K562 (cell line): Measurements from ENCODE around the gene CMIP. TPM values are rescaled to one million over a fixed set of nuclear protein-coding genes. Genes with fewer than 3 reads are reported as not detected.

Experiments
- ATAC-seq: fragments of 200-7000 bp; cut with Tn5 transposase; 3 replicates; pipeline ENCODE4 v1.9.1; 2020; ENCODE audit warnings: moderate library complexity
- BruUV-seq: library from RNA; stranded (reverse); fragments of 400-500 nt; replicated peaks from 2 replicates; lab custom pipeline; 2021; lab: Mats Ljungman, UMichigan
- CTCF ChIA-PET: fragments of 300-600 bp; formaldehyde crosslinking; extraction: SDS; loops from one replicate; lab custom pipeline; 2021; ENCODE audit warnings: low intra/inter-chr PET ratio; lab: Yijun Ruan, JAX
- POLR2A ChIA-PET: fragments of 300-600, 350-650 bp; sonication (Branson Sonifier 250); formaldehyde crosslinking; extraction: SDS; loops from one replicate; lab custom pipeline; 2021; ENCODE audit warnings: antibody characterized with exemption, inconsistent platforms; lab: Yijun Ruan, JAX
- DNase-seq, 4 experiments: peaks; one replicate each; pipeline versions ENCODE4 v3.0.0 to v3.0.0-alpha.2; 2011 to 2018; ENCODE audit warnings: low spot score in 3 of 4, mixed read lengths in 3 of 4; ENCODE audit errors: extremely low read depth in 1 of 4
- FAIRE-seq: peaks from 2 replicates; lab custom pipeline; 2011; peaks lifted over from hg19 to GRCh38; lab: Jason Lieb, UNC
- H2AFZ ChIP-seq: 2 replicates; pipeline ENCODE4 v1.6.0; 2011; ENCODE audit warnings: low read depth, low read length, control low read depth, inconsistent platforms
- H3K27ac ChIP-seq: fragments of 200-600 bp; 3 replicates; pipeline ENCODE4 v1.8.0; 2011; ENCODE audit warnings: low read depth, mild to moderate bottlenecking, control low read depth, inconsistent platforms, low read length, moderate library complexity, mixed read lengths; ENCODE audit errors: extremely low read depth
- H3K27me3 ChIP-seq, 2 experiments: fragments of 300-600 bp in 1 of 2; 2 replicates in 1 of 2; 3 replicates in 1 of 2; pipeline versions ENCODE4 v1.6.0 to v1.8.0; 2011; ENCODE audit warnings: inconsistent platforms in 2 of 2, low read length in 2 of 2, mild to moderate bottlenecking in 1 of 2, mixed read lengths in 1 of 2, moderate library complexity in 1 of 2; ENCODE audit not compliant: control insufficient read depth in 2 of 2, insufficient read depth in 2 of 2
- H3K36me3 ChIP-seq: fragments of 300-600 bp; 3 replicates; pipeline ENCODE4 v1.8.0; 2011; ENCODE audit warnings: mild to moderate bottlenecking, low read length, inconsistent platforms; ENCODE audit not compliant: control insufficient read depth, insufficient read depth
- H3K4me1 ChIP-seq, 2 experiments: fragments of 200-600 bp in 1 of 2; replicated peaks in 1 of 2; 2 replicates in 1 of 2; 3 replicates in 1 of 2; pipeline versions ENCODE4 v1.5.1 to v1.8.0; 2011; ENCODE audit warnings: inconsistent platforms in 2 of 2, low read length in 2 of 2, mild to moderate bottlenecking in 1 of 2, mixed read lengths in 1 of 2, moderate library complexity in 1 of 2; ENCODE audit not compliant: control insufficient read depth in 2 of 2, insufficient read depth in 2 of 2
- H3K4me2 ChIP-seq: 2 replicates; pipeline ENCODE4 v1.6.1; 2011; ENCODE audit warnings: low read length, control low read depth, inconsistent platforms, mixed read lengths; ENCODE audit not compliant: insufficient read depth
- H3K4me3 ChIP-seq: fragments of 200-600 bp; sonication (generic), shearing (Covaris generic); 2 replicates; pipeline ENCODE4 v1.5.1; 2016; ENCODE audit warnings: control low read depth, inconsistent platforms
- H3K79me2 ChIP-seq: fragments of 200-600 bp; 3 replicates; pipeline ENCODE4 v1.8.0; 2011; ENCODE audit warnings: low read length, inconsistent platforms; ENCODE audit not compliant: control insufficient read depth, insufficient read depth
- H3K9ac ChIP-seq, 2 experiments: 2 replicates each; pipeline versions ENCODE4 v1.6.0 to v1.6.1; 2011; ENCODE audit warnings: low read depth in 2 of 2, low read length in 2 of 2, control low read depth in 1 of 2, inconsistent platforms in 1 of 2, mild to moderate bottlenecking in 1 of 2, mixed read lengths in 1 of 2; ENCODE audit not compliant: insufficient read depth in 1 of 2
- H3K9me1 ChIP-seq: one replicate; pipeline ENCODE4 v1.6.0; 2011; ENCODE audit warnings: inconsistent platforms, mild to moderate bottlenecking, low read length, moderate library complexity; ENCODE audit not compliant: control insufficient read depth, insufficient read depth
- H3K9me3 ChIP-seq: replicated peaks from 2 replicates; pipeline ENCODE4 v1.5.1; 2011; ENCODE audit warnings: low read depth, low read length, inconsistent platforms; ENCODE audit not compliant: control insufficient read depth, insufficient read depth
- H4K20me1 ChIP-seq: replicated peaks from 2 replicates; pipeline ENCODE4 v1.6.1; 2011; ENCODE audit warnings: low read length, inconsistent platforms, mixed read lengths; ENCODE audit not compliant: control insufficient read depth, insufficient read depth
- BRF1 ChIP-seq: IDR thresholded peaks from 3 replicates; pipeline ENCODE4 v1.6.1; 2011; ENCODE audit warnings: borderline replicate concordance, mild to moderate bottlenecking; ENCODE audit not compliant: insufficient read length; ENCODE audit errors: extremely low read depth
- DEAF1 ChIP-seq: fragments of 450-650 bp; formaldehyde crosslinking; IDR thresholded peaks from 2 replicates; pipeline ENCODE4 v1.4.0; 2020; ENCODE audit warnings: mild to moderate bottlenecking, moderate library complexity
- ETV5 ChIP-seq: sonication (generic); formaldehyde crosslinking; IDR thresholded peaks from 2 replicates; pipeline ENCODE4 v1.4.0; 2020; ENCODE audit warnings: low read depth, mild to moderate bottlenecking, missing genetic modification reagents
- IRF1 ChIP-seq: sonication (generic); formaldehyde crosslinking; IDR thresholded peaks from 2 replicates; pipeline ENCODE4 v1.8.0; 2022; ENCODE audit warnings: missing genetic modification reagents, mild to moderate bottlenecking, borderline replicate concordance
- MCM2 ChIP-seq: fragments of 450-650 bp; IDR thresholded peaks from 2 replicates; pipeline ENCODE4 v1.6.1; 2017; ENCODE audit warnings: low read depth, mild to moderate bottlenecking
- POLR2G ChIP-seq: fragments of 200-400 bp; formaldehyde crosslinking; IDR thresholded peaks from 2 replicates; pipeline ENCODE4 v1.6.1; 2017; ENCODE audit warnings: low read depth, mild to moderate bottlenecking, antibody characterized with exemption, low read length, moderate library complexity
- PRPF4 ChIP-seq: fragments of 200-400 bp; formaldehyde crosslinking; IDR thresholded peaks from one replicate; pipeline ENCODE4 v1.6.1; 2017; ENCODE audit warnings: low read length, low read depth, mild to moderate bottlenecking; ENCODE audit not compliant: insufficient read depth, poor library complexity, severe bottlenecking
- RHOXF2B ChIP-seq: fragments of 250-450 bp; sonication (Bioruptor Pico); conservative IDR thresholded peaks from 2 replicates; pipeline ENCODE4 v1.5.1; 2021
- TAF7 ChIP-seq: fragments of 450-650 bp; IDR thresholded peaks from 2 replicates; pipeline ENCODE4 v1.6.1; 2016; ENCODE audit warnings: missing genetic modification characterization, missing compliant biosample characterization
- XRCC3 ChIP-seq: fragments of 450-650 bp; IDR thresholded peaks from 2 replicates; pipeline ENCODE4 v1.6.1; 2017; ENCODE audit warnings: mild to moderate bottlenecking, moderate library complexity
- ZNF407 ChIP-seq: fragments of 450-650 bp; IDR thresholded peaks from 2 replicates; pipeline ENCODE4 v1.6.1; 2016; ENCODE audit warnings: low read depth
- WGBS: fragments of 100-300 bp; shearing (Covaris generic); methylation state at CpG from one replicate; pipeline ENCODE4 v1.1.6; 2016; ENCODE audit warnings: low coverage, mixed read lengths; ENCODE audit not compliant: insufficient coverage; ENCODE audit errors: missing lambda C conversion rate; 5-methylcytosine and 5-hydroxymethylcytosine counted together
- in situ Hi-C: fragments of 300-500 bp; cut with MboI; formaldehyde crosslinking; loops from 4 replicates; pipeline ENCODE4 v1.15.0; 2018; ENCODE audit warnings: inconsistent platforms, mixed read lengths
- intact Hi-C: fragments of 100-400 bp; cut with micrococcal nuclease; formaldehyde crosslinking; loops from 2 replicates; pipeline ENCODE4 v1.14.2; 2022
- polyA plus RNA-seq, 8 experiments: library from polyadenylated mRNA; depleted of rRNA in 4 of 8; stranded (reverse) in 5 of 8; unstranded in 3 of 8; fragments of >200 nt; fragmentation: Nextera tagmentation in 2 of 8; fragmentation: Illumina TruSeq in 1 of 8; extraction: Ambion mirVana in 2 of 8; extraction: Trizol in 1 of 8; gene quantifications; 2 replicates each; pipeline versions ENCODE4 v1.2.1 to v1.2.3, GENCODE V29; 2011 to 2014; ENCODE audit warnings: inconsistent platforms in 1 of 8, missing spikeins in 1 of 8
- total RNA-seq, 7 experiments: library from RNA; depleted of rRNA in 6 of 7; stranded (reverse); fragments of >200 nt in 6 of 7; fragmentation: Illumina TruSeq in 2 of 7; extraction: Trizol in 2 of 7; gene quantifications; 2 replicates each; pipeline versions ENCODE4 v1.2.1 to v1.2.3, GENCODE V29; 2011 to 2021; ENCODE audit warnings: low replicate concordance in 1 of 7

The CMIP gene
- total and polyA plus RNA-seq, 9 of the 15 experiments (the other 6 are each of a cell fraction or from before 2014, with no cell fraction given) = 0.94 to 82.5 (median 10.3) TPM

GRCh38 chr16:81693041-81693743 lies 248.6 kb downstream of the CMIP start:
- Histone ChIP-seq H3K27me3 (no peaks in the 10 kb centered on the region), H3K9me3 (no peaks in the 10 kb centered on the region), H3K27ac (no peak overlapping the region), H3K9ac (peak overlapping the region in 1 of 2 experiments; percentile 39; a peak in 2 of 4 replicates), H4K20me1 (no peaks in the 10 kb centered on the region), H3K4me3 (no peak overlapping the region), H3K9me1 (peaks cover under 1% of the 10 kb centered on the region), H3K36me3 (peaks cover 66% of the 10 kb centered on the region; the same call in 2 of the 3 replicates), H3K4me2 (no peak overlapping the region), H3K4me1 (peaks cover 2 to 18% of the 10 kb centered on the region in 2 experiments; a peak in 4 of 5 replicates), H3K79me2 (0 out of 3 replicates have a peak, but pooled peaks cover 3% of the 10 kb centered on the region), H2AFZ (no peak overlapping the region)
- ChIA-PET POLR2A (interaction anchor here (0.6 to 1.2 kb wide), 3 partner anchors 14 to 287 kb away, joined by 3 to 4 read pairs (median 3); no protein-coding TSS in a partner anchor), CTCF (no interaction called here)
- FAIRE-seq = no peak
- intact Hi-C loops (loop anchor here (10.0 kb wide), 1 partner anchor 198 kb away; no protein-coding TSS in a partner anchor), in situ Hi-C loops (no loop called here)
- ATAC-seq = no peak
- DNase-seq = no peak
- BruUV-seq = no TSS peak
- WGBS = 92% methylated on average over 27 of the region's 28 CpGs
- no peak for TF ChIP-seq BRF1
- no peak for TF ChIP-seq ETV5
- TF ChIP-seq PRPF4 = no peak
- no peak for TF ChIP-seq POLR2G
- no peak for TF ChIP-seq RHOXF2B (CRISPR knock-in tag)
- TF ChIP-seq MCM2 = no peak
- no peak for TF ChIP-seq ZNF407
- no peak for TF ChIP-seq XRCC3
- TF ChIP-seq DEAF1 (CRISPR knock-in tag) = no peak
- no peak for TF ChIP-seq TAF7
- no peak for TF ChIP-seq IRF1 (CRISPR knock-in tag)
